SH-SY5Y (cell line): ENCODE results near the gene HSPA2.

Experiments used
- GATA2 ChIP-seq: IDR thresholded peaks from 2 replicates; pipeline ENCODE4 v1.6.1; 2011; ENCODE audit warnings: mild to moderate bottlenecking, low read depth, low read length
- GATA3 ChIP-seq: IDR thresholded peaks from 2 replicates; pipeline ENCODE4 v1.6.1; 2011; ENCODE audit warnings: low read depth, mild to moderate bottlenecking, low read length, moderate library complexity

GRCh38 chr14:64541261-64541971 is 875 bp downstream of the HSPA2 start:
- no peak for TF ChIP-seq GATA3
- TF ChIP-seq GATA2: no peak
